CD4-positive, alpha-beta T cell treated with Interleukin-12 subunit alpha and Interleukin-12 subunit beta, for 1 hour (primary cell): ENCODE measurements around the gene TENT5C.

Source experiments
- DNase-seq: peaks from one replicate; pipeline ENCODE4 v3.0.0-alpha.2; 2020

TENT5C gene

GRCh38 chr1:117573386-117574023 is 32.3 kb upstream of the TENT5C start:
- DNase-seq = no peak

- no peak for DNase-seq
Observed at GRCh38 chr1:117574161-117574835, 31.6 kb upstream of the TENT5C start.

GRCh38 chr1:117575586-117576225 is 30.1 kb upstream of the TENT5C start:
- no peak for DNase-seq

GRCh38 chr1:117576236-117576635 is 29.6 kb upstream of the TENT5C start:
- DNase-seq = no peak

GRCh38 chr1:117577191-117577885 is 28.5 kb upstream of the TENT5C start:
- no peak for DNase-seq

- no peak for DNase-seq
Observed at GRCh38 chr1:117578466-117578865, 27.4 kb upstream of the TENT5C start.

GRCh38 chr1:117579221-117579906 is 26.5 kb upstream of the TENT5C start:
- no peak for DNase-seq

- no peak for DNase-seq
Observed at GRCh38 chr1:117580436-117580835, 25.4 kb upstream of the TENT5C start.

GRCh38 chr1:117580882-117581281 is 25.0 kb upstream of the TENT5C start:
- no peak for DNase-seq

- DNase-seq = no peak
Observed at GRCh38 chr1:117581391-117581943, 24.4 kb upstream of the TENT5C start.

- no peak for DNase-seq
Observed at GRCh38 chr1:117582451-117582850, 23.4 kb upstream of the TENT5C start.

- no peak for DNase-seq
Observed at GRCh38 chr1:117583247-117583646, 22.6 kb upstream of the TENT5C start.

- no peak for DNase-seq
Observed at GRCh38 chr1:117584181-117584580, 21.7 kb upstream of the TENT5C start.

GRCh38 chr1:117585086-117585485 is 20.8 kb upstream of the TENT5C start:
- DNase-seq = no peak

- DNase-seq = no peak
Observed at GRCh38 chr1:117586337-117586736, 19.5 kb upstream of the TENT5C start.

- DNase-seq = no peak
Observed at GRCh38 chr1:117586747-117587498, 18.9 kb upstream of the TENT5C start.

GRCh38 chr1:117587499-117588356 is 18.1 kb upstream of the TENT5C start:
- no peak for DNase-seq

GRCh38 chr1:117589544-117589943 is 16.3 kb upstream of the TENT5C start:
- DNase-seq = no peak

GRCh38 chr1:117590273-117590925 is 15.4 kb upstream of the TENT5C start:
- no peak for DNase-seq

GRCh38 chr1:117591252-117591651 is 14.6 kb upstream of the TENT5C start:
- no peak for DNase-seq
